ENCODE measurements around the gene PES1.

Gene PES1

GRCh38 chr22:30526656-30527055 lies 65.1 kb downstream of the PES1 start:
- H3K4me2 ChIP-seq (ENCODE audit: insufficient read depth, low read length, poor library complexity, severe bottlenecking), result no peak overlapping the region
- DNase-seq (ENCODE audit: low spot score), result no peak
- no peak overlapping the region for H3K14ac ChIP-seq (ENCODE audit: low read length)
- no peak overlapping the region for H2AK5ac ChIP-seq (ENCODE audit: low read depth, low read length)
- no peaks in the 10 kb centered on the region for H3K4me1 ChIP-seq (ENCODE audit: control insufficient read depth in 2 of 2, insufficient read depth in 1 of 2, low read depth in 1 of 2, low read length in 2 of 2)
- no peaks in the 10 kb centered on the region for H3K36me3 ChIP-seq (replicated peaks in 1 of 2; ENCODE audit: control insufficient read depth in 2 of 2, insufficient read depth in 2 of 2, low read length in 2 of 2)
- H3K9ac ChIP-seq (ENCODE audit: low read depth, low read length, poor library complexity), result no peak overlapping the region
- H3K4ac ChIP-seq (ENCODE audit: low read length), result no peak overlapping the region
- no peak overlapping the region for H3K18ac ChIP-seq (ENCODE audit: low read length)
- H4K91ac ChIP-seq (ENCODE audit: low read depth, low read length, poor library complexity), result no peak overlapping the region
- no peak overlapping the region for H4K8ac ChIP-seq (ENCODE audit: low read depth, low read length)
- H2BK15ac ChIP-seq (ENCODE audit: low read length), result no peak overlapping the region
- no peak overlapping the region for H3K23ac ChIP-seq (ENCODE audit: low read depth, low read length, poor library complexity)
- no peak overlapping the region for H3K4me3 ChIP-seq (ENCODE audit: low read length in 2 of 2)
- no peaks in the 10 kb centered on the region for H3K27me3 ChIP-seq (ENCODE audit: control insufficient read depth in 3 of 3, insufficient read depth in 3 of 3, low read depth in 1 of 3, low read length in 3 of 3)
- H2AFZ ChIP-seq (ENCODE audit: low read length), result no peak overlapping the region
- no peaks in the 10 kb centered on the region for H3K9me3 ChIP-seq (replicated peaks in 1 of 2; ENCODE audit: control insufficient read depth in 2 of 2, insufficient read depth in 1 of 2, low read depth in 1 of 2, low read length in 2 of 2)
- no peak overlapping the region for H3K27ac ChIP-seq (replicated peaks; ENCODE audit: low read length)
- H2BK5ac ChIP-seq (ENCODE audit: low read length), result no peak overlapping the region
- WGBS, 2 donors (ENCODE audit: extremely low coverage in 2 of 2, insufficient read length in 2 of 2, insufficient replicate concordance in 1 of 2), result no CpG with 5 or more reads among the region's 4 CpGs
- no peak overlapping the region for H2BK120ac ChIP-seq (ENCODE audit: low read depth, low read length)
- no peak overlapping the region for H2BK12ac ChIP-seq (ENCODE audit: low read length)
- no peaks in the 10 kb centered on the region for H3K79me1 ChIP-seq (ENCODE audit: low read depth, low read length)
